ENCODE results near the gene VTN. TPM values are rescaled to one million over a fixed set of nuclear protein-coding genes. Genes with fewer than 3 reads are reported as not detected.
A peak's percentile ranks its signal among the peaks of the same experiment; 100 is the strongest.

VTN gene
- total RNA-seq, 3 donors from 2014 or later (not counting 1 experiment from before 2014, with no cell fraction given) = not detected

DNA sequence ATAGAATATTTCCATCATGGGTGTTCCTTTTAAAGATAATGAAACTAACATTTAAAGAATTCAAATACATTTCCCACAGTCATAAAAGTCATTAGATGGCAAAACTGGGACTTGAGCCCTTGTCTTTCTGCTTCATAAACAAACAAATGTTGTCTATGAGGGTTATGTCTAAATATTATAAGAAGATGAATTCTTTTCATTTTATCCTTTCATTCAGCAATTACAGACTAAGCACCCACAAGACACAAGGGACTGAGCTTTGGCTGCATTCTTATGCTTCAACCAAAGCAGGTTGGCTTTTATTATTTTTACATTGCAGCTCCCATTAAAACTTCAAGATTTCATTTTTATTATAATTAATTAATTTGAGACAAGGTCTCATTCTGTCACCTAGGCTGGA is 16.3 kb upstream of the VTN start:
- Histone ChIP-seq H3K27me3 (ENCODE audit: control insufficient read depth, insufficient read depth, low read length) (no peaks in the 10 kb centered on the region), H3K27ac (ENCODE audit: low read length) (no peak overlapping the region), H3K36me3 (ENCODE audit: control insufficient read depth, insufficient read depth, low read length) (peaks cover 26% of the 10 kb centered on the region), H3K9me3 (ENCODE audit: control insufficient read depth, insufficient read depth, low read length) (no peaks in the 10 kb centered on the region), H3K4me1 (ENCODE audit: control insufficient read depth, insufficient read depth, low read length) (peaks cover 23% of the 10 kb centered on the region), H3K4me3 (ENCODE audit: low read length) (no peak overlapping the region)
- ATAC-seq (no peak), DNase-seq (no peak)
- TF ChIP-seq, protein P1, sequence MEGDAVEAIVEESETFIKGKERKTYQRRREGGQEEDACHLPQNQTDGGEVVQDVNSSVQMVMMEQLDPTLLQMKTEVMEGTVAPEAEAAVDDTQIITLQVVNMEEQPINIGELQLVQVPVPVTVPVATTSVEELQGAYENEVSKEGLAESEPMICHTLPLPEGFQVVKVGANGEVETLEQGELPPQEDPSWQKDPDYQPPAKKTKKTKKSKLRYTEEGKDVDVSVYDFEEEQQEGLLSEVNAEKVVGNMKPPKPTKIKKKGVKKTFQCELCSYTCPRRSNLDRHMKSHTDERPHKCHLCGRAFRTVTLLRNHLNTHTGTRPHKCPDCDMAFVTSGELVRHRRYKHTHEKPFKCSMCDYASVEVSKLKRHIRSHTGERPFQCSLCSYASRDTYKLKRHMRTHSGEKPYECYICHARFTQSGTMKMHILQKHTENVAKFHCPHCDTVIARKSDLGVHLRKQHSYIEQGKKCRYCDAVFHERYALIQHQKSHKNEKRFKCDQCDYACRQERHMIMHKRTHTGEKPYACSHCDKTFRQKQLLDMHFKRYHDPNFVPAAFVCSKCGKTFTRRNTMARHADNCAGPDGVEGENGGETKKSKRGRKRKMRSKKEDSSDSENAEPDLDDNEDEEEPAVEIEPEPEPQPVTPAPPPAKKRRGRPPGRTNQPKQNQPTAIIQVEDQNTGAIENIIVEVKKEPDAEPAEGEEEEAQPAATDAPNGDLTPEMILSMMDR (IDR thresholded peaks at IDR 0.05) = no peak
- Mint-ChIP-seq H3K9me3 (no peaks in the 10 kb centered on the region), H3K36me3 (peaks cover 16% of the 10 kb centered on the region), H3K4me1 (peaks cover 7 to 34% of the 10 kb centered on the region in 2 donors), H3K27ac (no peak overlapping the region), H3K27me3 (ENCODE audit: low read depth in 2 of 2) (peaks cover 0 to 6% of the 10 kb centered on the region in 2 donors), H3K4me3 (no peak overlapping the region)
- intact Hi-C loops (cut with micrococcal nuclease) = no loop called here

DNA sequence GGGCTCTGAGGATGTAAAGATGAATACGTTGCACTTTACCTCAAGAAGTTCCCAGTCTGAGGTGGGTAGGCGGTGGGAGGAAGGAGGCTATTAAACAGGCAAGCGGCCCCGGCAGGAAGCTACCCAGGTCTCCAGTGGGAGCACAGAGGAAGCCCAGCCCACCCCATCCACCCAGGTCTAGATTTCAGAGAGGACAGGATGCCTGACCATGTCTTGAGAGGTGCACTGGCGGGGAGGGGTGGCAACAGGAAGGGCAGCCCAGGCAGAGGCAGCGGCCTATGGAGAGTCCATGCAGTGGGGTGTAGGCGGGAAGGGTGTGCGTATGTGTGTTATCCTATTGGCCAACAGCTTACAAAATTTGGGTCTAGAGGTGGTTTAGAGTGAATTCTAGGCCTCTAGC is 15.3 kb upstream of the VTN start:
- no peaks in the 10 kb centered on the region for H3K9me3 ChIP-seq (ENCODE audit: control insufficient read depth, insufficient read depth, low read length)
- H3K9me3 Mint-ChIP-seq = no peaks in the 10 kb centered on the region
- H3K4me1 ChIP-seq (ENCODE audit: control insufficient read depth, insufficient read depth, low read length) = peaks cover 24% of the 10 kb centered on the region
- DNase-seq (peak in 1 of 2 donors; percentile 18), ATAC-seq (peak in 1 of 3 donors; percentile 24)
- peaks cover 7% of the 10 kb centered on the region for H3K36me3 Mint-ChIP-seq
- intact Hi-C loops (cut with micrococcal nuclease) = no loop called here
- H3K27me3 Mint-ChIP-seq (ENCODE audit: low read depth in 2 of 2) = peaks cover 0 to 8% of the 10 kb centered on the region in 2 donors
- no peak overlapping the region for H3K27ac ChIP-seq (ENCODE audit: low read length)
- WGBS (ENCODE audit: insufficient coverage) = 61% methylated on average over 8 of the region's 8 CpGs
- no peaks in the 10 kb centered on the region for H3K27me3 ChIP-seq (ENCODE audit: control insufficient read depth, insufficient read depth, low read length)
- TF ChIP-seq, protein P1 (IDR thresholded peaks at IDR 0.05) = no peak
- H3K27ac Mint-ChIP-seq = peak overlapping the region in 1 of 2 donors; percentile 73
- H3K4me1 Mint-ChIP-seq = peaks cover 7 to 39% of the 10 kb centered on the region in 2 donors
- peaks cover 18% of the 10 kb centered on the region for H3K36me3 ChIP-seq (ENCODE audit: control insufficient read depth, insufficient read depth, low read length)
- H3K4me3 Mint-ChIP-seq = peak overlapping the region; percentile 83
- peak overlapping the region; percentile 58 for H3K4me3 ChIP-seq (ENCODE audit: low read length)

GRCh38 chr17:28385037-28385400 is 14.9 kb upstream of the VTN start:
- Histone ChIP-seq H3K4me1 (ENCODE audit: control insufficient read depth, insufficient read depth, low read length) (peaks cover 24% of the 10 kb centered on the region), H3K4me3 (ENCODE audit: low read length) (peak overlapping the region; percentile 58), H3K27ac (ENCODE audit: low read length) (no peak overlapping the region), H3K36me3 (ENCODE audit: control insufficient read depth, insufficient read depth, low read length) (peaks cover 15% of the 10 kb centered on the region), H3K9me3 (ENCODE audit: control insufficient read depth, insufficient read depth, low read length) (no peaks in the 10 kb centered on the region), H3K27me3 (ENCODE audit: control insufficient read depth, insufficient read depth, low read length) (no peaks in the 10 kb centered on the region)
- Mint-ChIP-seq H3K4me3 (peak overlapping the region; percentile 83), H3K9me3 (no peaks in the 10 kb centered on the region), H3K36me3 (peaks cover 3% of the 10 kb centered on the region), H3K4me1 (peaks cover 7 to 39% of the 10 kb centered on the region in 2 donors), H3K27me3 (ENCODE audit: low read depth in 2 of 2) (peaks cover 0 to 8% of the 10 kb centered on the region in 2 donors), H3K27ac (peak overlapping the region in 1 of 2 donors; percentile 73)
- ATAC-seq = peak in 2 of 3 donors; percentile 14 to 23
- intact Hi-C loops (cut with micrococcal nuclease) = no loop called here
- peak in 1 of 2 donors; percentile 16 for DNase-seq
- TF ChIP-seq, protein P1 (IDR thresholded peaks at IDR 0.05) = no peak
- 8% methylated on average over 29 of the region's 29 CpGs for WGBS (ENCODE audit: insufficient coverage)

Measured in natural killer cell (primary cell).